Fibroblast of mammary gland (primary cell): Measurements from ENCODE around the gene RALGPS1.

Experiments
- DNase-seq: peaks from one replicate; pipeline ENCODE4 v3.0.0-alpha.2; 2010; ENCODE audit warnings: low read depth
- H3K4me3 ChIP-seq: 2 replicates; pipeline ENCODE4 v1.5.1; 2011; ENCODE audit warnings: low read depth, mild to moderate bottlenecking, low read length, moderate library complexity; ENCODE audit not compliant: control insufficient read depth
- CTCF ChIP-seq: conservative IDR thresholded peaks from 2 replicates; pipeline ENCODE4 v1.5.1; 2011; ENCODE audit warnings: low read depth, low read length, inconsistent platforms; ENCODE audit not compliant: control insufficient read depth, insufficient read depth

Gene RALGPS1

DNA sequence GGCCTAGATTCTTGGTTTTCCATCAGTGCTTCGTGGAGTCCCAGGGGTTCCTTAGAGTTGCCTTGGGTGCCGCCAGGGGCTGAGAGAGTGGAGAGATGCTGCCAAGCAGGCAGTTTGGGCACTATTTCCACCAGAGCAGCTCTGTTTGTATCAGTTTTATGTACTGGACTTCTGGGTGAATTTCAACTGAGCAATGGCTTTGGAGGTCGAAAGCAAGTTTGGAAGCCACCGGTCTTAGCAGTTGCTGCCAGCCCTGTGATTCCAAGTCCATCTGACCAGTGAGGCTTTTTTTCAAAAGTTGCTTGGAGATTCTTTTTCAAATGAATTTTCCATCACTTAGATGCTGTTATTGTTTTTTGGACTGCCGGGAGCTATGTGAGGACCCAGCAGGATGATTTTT is 139.4 kb downstream of the RALGPS1 start:
- no peak for TF ChIP-seq CTCF
- no peak overlapping the region for H3K4me3 ChIP-seq
- DNase-seq = no peak

- no peak for TF ChIP-seq CTCF
- no peak overlapping the region for H3K4me3 ChIP-seq
- no peak for DNase-seq
Measured at GRCh38 chr9:127055745-127056402, 141.3 kb downstream of the RALGPS1 start.

DNA sequence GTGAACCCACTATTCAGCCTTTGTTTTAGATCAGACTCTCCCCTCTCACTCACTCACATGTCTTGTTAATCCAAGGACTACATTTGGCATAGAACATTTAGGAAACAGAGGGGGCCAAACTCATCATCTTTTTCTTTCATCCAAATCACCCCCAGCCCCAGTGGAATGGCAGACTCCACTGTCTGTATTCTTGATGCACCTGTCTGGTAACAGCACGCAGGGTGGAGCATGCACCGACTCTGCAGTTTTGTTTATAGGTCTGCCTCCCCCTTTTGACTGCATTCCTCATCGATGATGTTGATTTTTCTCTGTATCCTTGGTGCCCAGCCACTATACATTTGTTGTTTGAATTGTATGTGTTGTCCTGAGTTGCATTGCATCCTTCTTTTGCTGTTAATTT is 141.9 kb downstream of the RALGPS1 start:
- no peak for DNase-seq
- TF ChIP-seq CTCF = no peak
- no peak overlapping the region for H3K4me3 ChIP-seq

- TF ChIP-seq CTCF = no peak
- H3K4me3 ChIP-seq = no peak overlapping the region
- peak; percentile 59 for DNase-seq
Measured at GRCh38 chr9:127058011-127058644, 143.5 kb downstream of the RALGPS1 start.

DNA sequence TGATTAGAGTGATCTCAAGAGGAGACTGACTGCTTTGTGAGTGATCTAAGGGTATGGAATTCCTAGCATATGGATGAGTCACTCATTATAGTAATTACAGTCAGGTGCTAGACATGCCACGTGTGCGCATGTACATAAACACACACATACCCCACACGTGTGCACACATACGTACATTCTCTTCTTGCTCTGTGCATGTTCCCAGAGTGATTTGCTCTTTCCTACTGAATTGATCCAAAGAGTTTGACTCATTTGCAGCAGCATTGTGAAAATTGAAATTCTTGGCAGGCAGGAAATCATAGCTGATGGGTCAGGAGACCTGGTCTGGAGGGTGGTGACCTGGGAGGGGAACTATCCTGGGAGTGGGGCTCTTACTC is 144.1 kb downstream of the RALGPS1 start:
- no peak overlapping the region for H3K4me3 ChIP-seq
- TF ChIP-seq CTCF = no peak
- peak; percentile 80 for DNase-seq

DNA sequence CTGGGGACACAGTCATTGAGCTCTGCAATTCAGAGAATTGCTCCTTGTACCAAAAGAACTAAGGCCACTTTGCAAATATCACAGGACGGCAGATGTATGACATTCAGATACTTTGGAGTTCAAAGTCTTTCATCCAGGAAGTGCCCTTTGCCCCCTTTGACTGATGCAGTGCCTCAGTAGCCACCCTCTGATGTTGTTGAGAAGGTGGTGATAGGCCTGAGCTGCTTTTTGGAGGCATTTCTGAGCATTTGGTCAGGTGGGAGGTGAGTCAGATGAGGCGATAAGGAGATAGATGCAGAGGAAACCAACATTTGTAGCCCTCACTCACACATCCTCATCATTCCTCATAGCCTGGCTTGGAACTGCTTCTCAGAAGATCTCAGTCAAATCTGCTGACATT is 144.4 kb downstream of the RALGPS1 start:
- no peak overlapping the region for H3K4me3 ChIP-seq
- no peak for TF ChIP-seq CTCF
- peak; percentile 28 for DNase-seq
